H1 (cell line): Measurements from ENCODE around the gene PRLH. TPM values are rescaled to one million over a fixed set of nuclear protein-coding genes. Genes with fewer than 3 reads are reported as not detected.

Experiments used
- ASH2L ChIP-seq: fragments of 200-600, 300-600 bp; sonication (generic); IDR thresholded peaks from one replicate; pipeline ENCODE4 v1.7.1; 2017; ENCODE audit warnings: low read length
- CHD1 ChIP-seq: IDR thresholded peaks from 2 replicates; pipeline ENCODE4 v1.6.1; 2012; ENCODE audit warnings: low read depth, low read length, improper control_type of control experiment
- GTF2F1 ChIP-seq: IDR thresholded peaks from 2 replicates; pipeline ENCODE4 v1.6.1; 2012; ENCODE audit warnings: low read depth, low read length, improper control_type of control experiment, borderline replicate concordance
- HDAC2 ChIP-seq, 2 experiments: fragments of 300-600 bp in 1 of 2; sonication (generic) in 1 of 2; IDR thresholded peaks; 2 replicates each; pipeline ENCODE4 v1.6.1; 2011 to 2012; ENCODE audit warnings: low read depth in 2 of 2, low read length in 2 of 2, mild to moderate bottlenecking in 2 of 2, moderate library complexity in 2 of 2, borderline replicate concordance in 1 of 2, inconsistent platforms in 1 of 2
- HDAC6 ChIP-seq: IDR thresholded peaks from one replicate; pipeline ENCODE4 v1.7.1; 2012; ENCODE audit warnings: low read depth, mild to moderate bottlenecking, inconsistent platforms, low read length, moderate library complexity
- NRF1 ChIP-seq: IDR thresholded peaks from 2 replicates; pipeline ENCODE4 v1.6.1; 2011; ENCODE audit warnings: mild to moderate bottlenecking, low read depth, low read length, improper control_type of control experiment
- PHF8 ChIP-seq: fragments of 200-600 bp; sonication (generic); conservative IDR thresholded peaks from 2 replicates; pipeline ENCODE4 v1.7.1; 2012; ENCODE audit warnings: low read depth, mild to moderate bottlenecking, inconsistent platforms, low read length, moderate library complexity
- POLR2AphosphoS5 ChIP-seq: IDR thresholded peaks from 2 replicates; pipeline ENCODE4 v1.6.1; 2011; ENCODE audit warnings: low read depth, low read length
- POU5F1 ChIP-seq: IDR thresholded peaks from 2 replicates; pipeline ENCODE4 v1.6.1; 2011; ENCODE audit warnings: low read depth, mild to moderate bottlenecking, low read length, moderate library complexity
- RNF2 ChIP-seq: fragments of 200-900, 300-1000 bp; sonication (generic); IDR thresholded peaks from 2 replicates; pipeline ENCODE4 v1.7.1; 2016; ENCODE audit warnings: borderline replicate concordance, low read depth, mild to moderate bottlenecking, antibody characterized with exemption, low read length; ENCODE audit not compliant: poor library complexity, severe bottlenecking; ENCODE audit errors: missing control alignments
- RXRA ChIP-seq: IDR thresholded peaks from 2 replicates; pipeline ENCODE4 v1.6.1; 2011; ENCODE audit warnings: low read depth, mild to moderate bottlenecking, low read length, moderate library complexity; ENCODE audit not compliant: insufficient read depth
- SIN3A ChIP-seq, 2 experiments: IDR thresholded peaks in 1 of 2; conservative IDR thresholded peaks in 1 of 2; 2 replicates each; pipeline ENCODE4 v1.6.1; 2011 to 2012; ENCODE audit warnings: low read length in 2 of 2, improper control_type of control experiment in 1 of 2, low read depth in 1 of 2, mild to moderate bottlenecking in 1 of 2
- SP1 ChIP-seq: IDR thresholded peaks from 2 replicates; pipeline ENCODE4 v1.6.1; 2011; ENCODE audit warnings: low read depth, low read length
- SP2 ChIP-seq: IDR thresholded peaks from 2 replicates; pipeline ENCODE4 v1.6.1; 2012; ENCODE audit warnings: mild to moderate bottlenecking, low read length, inconsistent platforms
- SRF ChIP-seq: IDR thresholded peaks from 2 replicates; pipeline ENCODE4 v1.6.1; 2011; ENCODE audit warnings: mild to moderate bottlenecking, low read depth, low read length, moderate library complexity
- TAF1 ChIP-seq: IDR thresholded peaks from 2 replicates; pipeline ENCODE4 v1.6.1; 2011; ENCODE audit warnings: mild to moderate bottlenecking, low read depth, low read length
- TBP ChIP-seq: IDR thresholded peaks from 2 replicates; pipeline ENCODE4 v1.6.1; 2011; ENCODE audit warnings: low read depth, low read length, improper control_type of control experiment
- YY1 ChIP-seq: IDR thresholded peaks from 2 replicates; pipeline ENCODE4 v1.6.1; 2011; ENCODE audit warnings: low read depth, mild to moderate bottlenecking, low read length
- ZNF274 ChIP-seq: IDR thresholded peaks from 2 replicates; pipeline ENCODE4 v1.7.0; 2012; ENCODE audit warnings: low read length, borderline replicate concordance; ENCODE audit errors: extremely low read depth
- polyA plus RNA-seq, 7 experiments: library from polyadenylated mRNA; depleted of rRNA in 3 of 7; stranded (reverse) in 5 of 7; unstranded in 2 of 7; fragments of >200 nt in 5 of 7; fragments of 200-250 nt in 2 of 7; gene quantifications; 1 replicate in 5 of 7; 2 replicates in 1 of 7; 4 replicates in 1 of 7; pipeline versions ENCODE4 v1.2.1 to v1.2.3, GENCODE V29; 2011 to 2013; ENCODE audit warnings: missing spikeins in 2 of 7, mixed read lengths in 2 of 7
- total RNA-seq: library from RNA; stranded (reverse); fragmentation: NEBNext Ultra II Directional; extraction: Animal tissue kit (Norgen Biotek cat#: 25700); gene quantifications from 2 replicates; pipeline ENCODE4 v1.2.1, GENCODE V29; 2021
- TF ChIP-seq, protein P1 (sequence below): IDR thresholded peaks from 2 replicates; pipeline ENCODE4 v1.6.1; 2011; ENCODE audit warnings: low read length, improper control_type of control experiment
- TF ChIP-seq, protein P2 (sequence below): IDR thresholded peaks from 2 replicates; pipeline ENCODE4 v1.6.1; 2011; ENCODE audit warnings: low read depth, mild to moderate bottlenecking, low read length; ENCODE audit not compliant: insufficient read depth

PRLH gene
- total and polyA plus RNA-seq, 2 of the 8 experiments (the other 6 are each of a cell fraction or from before 2014, with no cell fraction given), result not detected

DNA sequence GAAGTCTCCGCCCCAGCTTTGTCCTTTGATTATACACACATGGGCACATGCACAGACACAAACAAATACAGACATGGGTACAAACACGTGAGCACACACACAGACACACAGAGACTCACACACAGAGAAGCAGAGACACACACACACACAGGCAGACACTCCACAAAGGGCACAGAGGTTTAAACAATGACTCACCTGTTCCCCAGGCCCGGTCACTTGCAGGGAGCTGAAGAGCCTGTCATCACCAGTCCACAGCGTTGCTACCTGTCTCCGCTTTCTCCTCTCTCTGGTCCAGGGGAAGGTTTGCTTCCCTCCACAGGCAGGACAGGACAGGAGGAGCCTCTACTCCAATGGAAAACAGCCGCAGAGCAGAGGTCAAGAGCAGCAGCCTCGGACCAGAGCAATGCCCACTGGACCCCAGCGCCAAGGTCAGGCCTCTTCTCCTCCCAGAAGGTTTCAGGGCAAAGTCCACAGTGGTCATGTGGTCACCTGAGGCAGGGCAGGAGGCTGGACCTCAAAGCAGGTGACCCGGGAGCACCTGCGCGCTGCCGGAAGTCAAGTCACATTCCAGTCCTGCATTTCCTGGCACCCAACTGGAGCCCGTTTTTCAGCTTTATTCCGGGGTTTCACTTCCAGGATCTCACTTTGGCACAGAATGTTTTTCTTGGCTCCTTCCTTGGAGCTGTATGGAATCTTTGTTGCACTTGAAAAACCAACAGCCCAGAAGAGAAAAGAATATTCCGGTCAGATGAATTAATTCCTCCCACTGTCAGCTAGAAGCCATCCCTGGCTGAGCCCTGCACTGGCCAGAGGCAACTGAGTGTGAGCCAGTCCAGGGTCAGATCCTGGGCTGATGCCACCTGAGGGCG lies 24.1 kb downstream of the PRLH start, which contains the start of gene RAB17 (continued):
- TF ChIP-seq TBP (peak; percentile 62), NRF1 (no peak), ASH2L (no peak), CHD1 (no peak), SP1 (peak; percentile 57; the same call in 1 of the 2 replicates), SIN3A (conservative IDR thresholded peaks at IDR 0.05 in 1 of 2, IDR thresholded peaks at IDR 0.05 in 1 of 2; ENCODE audit: low read depth in 1 of 2, low read length in 2 of 2) (peak in 1 of 2 experiments; percentile 29; a peak in 1 of 4 replicates), SP2 (no peak), POU5F1 (no peak), HDAC2 (IDR thresholded peaks at IDR 0.05; ENCODE audit: borderline replicate concordance in 1 of 2, low read depth in 2 of 2, low read length in 2 of 2) (no peak), YY1 (no peak), ZNF274 (no peak), RNF2 (no peak), PHF8 (no peak; the same call in 1 of the 2 replicates), RXRA (no peak), SRF (no peak), HDAC6 (no peak), GTF2F1 (no peak), TAF1 (peak; percentile 75), POLR2AphosphoS5 (no peak; the same call in 1 of the 2 replicates)
- TF ChIP-seq, protein P1, sequence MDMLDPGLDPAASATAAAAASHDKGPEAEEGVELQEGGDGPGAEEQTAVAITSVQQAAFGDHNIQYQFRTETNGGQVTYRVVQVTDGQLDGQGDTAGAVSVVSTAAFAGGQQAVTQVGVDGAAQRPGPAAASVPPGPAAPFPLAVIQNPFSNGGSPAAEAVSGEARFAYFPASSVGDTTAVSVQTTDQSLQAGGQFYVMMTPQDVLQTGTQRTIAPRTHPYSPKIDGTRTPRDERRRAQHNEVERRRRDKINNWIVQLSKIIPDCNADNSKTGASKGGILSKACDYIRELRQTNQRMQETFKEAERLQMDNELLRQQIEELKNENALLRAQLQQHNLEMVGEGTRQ, result peak; percentile 19; the same call in 1 of the 2 replicates
- TF ChIP-seq, protein P2, sequence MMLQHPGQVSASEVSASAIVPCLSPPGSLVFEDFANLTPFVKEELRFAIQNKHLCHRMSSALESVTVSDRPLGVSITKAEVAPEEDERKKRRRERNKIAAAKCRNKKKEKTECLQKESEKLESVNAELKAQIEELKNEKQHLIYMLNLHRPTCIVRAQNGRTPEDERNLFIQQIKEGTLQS, result no peak
- TF ChIP-seq, all 59 proteins: peak for 10
